ENCODE measurements around the gene MAP7.
"Not testable (repeated sequence)": the region's sequence is repeated elsewhere in the genome, so short reads cannot be mapped to it uniquely, and the experiment has no call there.

Gene MAP7

DNA sequence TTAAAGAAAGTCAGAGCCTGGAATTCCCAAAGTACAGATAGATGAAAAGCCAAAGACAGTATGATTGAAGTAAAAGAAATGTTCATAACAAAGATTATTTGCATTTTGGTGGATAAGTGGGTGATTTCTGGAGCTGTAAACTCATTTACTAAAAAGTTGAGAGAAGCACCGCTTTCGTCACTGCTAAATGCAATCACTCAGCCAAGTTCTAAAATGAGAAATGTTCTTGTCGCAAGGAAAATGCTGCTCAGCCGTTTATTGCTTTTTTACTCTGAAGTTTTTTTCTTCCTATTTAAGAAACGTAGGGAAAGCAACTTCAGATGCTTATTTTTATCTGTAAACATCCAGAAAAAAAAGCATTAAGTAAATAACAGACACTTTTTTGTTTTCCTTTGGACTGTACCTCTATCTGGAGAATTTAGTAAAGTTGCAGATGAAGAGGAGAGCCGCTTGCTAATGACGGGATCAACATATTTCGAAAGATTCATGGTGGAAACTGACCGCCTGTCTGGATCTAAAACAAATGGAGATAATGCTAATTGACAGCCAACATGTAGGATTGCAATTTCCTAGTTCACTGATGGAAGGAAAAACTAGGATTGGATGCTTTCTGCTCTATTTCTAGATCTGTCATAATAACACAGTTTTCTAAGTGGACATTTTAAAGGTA is 166.8 kb downstream of the MAP7 start:
- no peak for DNase-seq (ENCODE audit: low read depth)

DNA sequence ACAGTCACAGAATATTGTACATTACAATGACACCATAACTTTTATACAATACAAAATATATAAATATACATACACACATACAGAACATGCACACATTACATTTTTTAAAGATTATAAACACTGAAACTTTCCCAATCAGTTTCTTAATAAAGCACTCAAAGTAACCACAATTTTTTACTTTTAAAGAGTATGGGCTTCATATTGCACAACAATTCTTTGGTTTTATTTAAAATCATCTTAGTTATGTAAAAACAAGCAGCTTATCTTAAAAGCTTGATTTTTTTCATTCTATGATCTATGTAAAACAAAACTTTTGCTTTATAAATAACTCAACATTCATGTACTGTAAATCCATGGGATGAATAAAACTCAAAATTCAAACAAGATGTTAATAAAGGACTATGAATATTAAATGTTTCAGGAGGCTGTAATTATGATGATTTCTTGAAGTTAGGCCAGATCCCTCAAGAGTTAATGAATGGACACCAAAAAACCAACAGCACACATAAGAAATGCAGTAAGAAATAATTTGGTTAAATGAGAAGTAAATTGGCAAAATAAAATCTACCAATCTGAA is 167.5 kb downstream of the MAP7 start:
- DNase-seq (ENCODE audit: low read depth), result no peak

GRCh38 chr6:136378888-136379287 is 171.3 kb downstream of the MAP7 start:
- DNase-seq (ENCODE audit: low read depth), result no peak

- DNase-seq (ENCODE audit: low read depth), result not testable (repeated sequence)
Observed at GRCh38 chr6:136375836-136376235, 174.4 kb downstream of the MAP7 start.

DNA sequence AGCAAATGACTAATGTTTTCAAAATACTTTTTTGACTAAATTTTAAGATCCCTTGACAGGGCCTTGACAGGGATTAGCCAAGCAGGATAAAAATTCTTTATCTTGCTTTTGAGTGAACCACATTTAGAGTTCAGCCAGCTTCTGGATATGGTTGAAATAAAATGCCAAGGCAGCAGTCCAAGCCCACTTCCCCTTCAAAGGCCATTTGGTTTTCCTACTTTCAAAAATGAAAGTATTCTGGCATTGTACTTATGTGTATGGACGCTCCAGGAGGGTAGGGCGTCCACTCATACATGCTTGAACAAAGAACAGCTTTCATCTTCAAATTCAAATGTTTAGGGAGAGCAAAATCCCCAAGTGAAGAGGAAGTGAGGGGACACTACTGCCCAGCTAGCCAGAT is 178.3 kb downstream of the MAP7 start:
- DNase-seq (ENCODE audit: low read depth), result no peak

GRCh38 chr6:136370988-136371728 is 179.1 kb downstream of the MAP7 start:
- DNase-seq (ENCODE audit: low read depth), result no peak

GRCh38 chr6:136365776-136366354 is 184.4 kb downstream of the MAP7 start:
- DNase-seq (ENCODE audit: low read depth), result no peak

- DNase-seq (ENCODE audit: low read depth), result no peak
Observed at GRCh38 chr6:136362421-136363356, 187.5 kb downstream of the MAP7 start.

DNA sequence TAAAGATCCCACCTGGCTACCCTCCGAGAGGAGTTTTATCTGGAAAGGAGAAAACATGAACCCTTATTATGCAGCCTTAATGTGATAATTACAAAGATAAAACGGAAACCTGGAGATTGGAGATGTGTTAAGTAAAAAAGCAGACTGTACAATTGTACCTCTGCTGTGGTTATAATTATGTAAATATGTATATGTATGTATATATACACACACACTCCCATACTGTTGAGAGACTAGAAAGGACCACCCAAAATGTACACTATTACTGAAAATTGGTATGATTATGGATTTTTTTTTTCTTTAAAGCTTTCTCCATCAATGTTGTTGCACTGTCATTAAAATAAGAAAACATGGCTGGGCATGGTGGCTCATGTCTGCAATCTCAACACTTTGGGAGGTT is 188.4 kb downstream of the MAP7 start:
- DNase-seq (ENCODE audit: low read depth), result no peak

- DNase-seq (ENCODE audit: low read depth), result no peak
Observed at GRCh38 chr6:136360783-136361182, 189.4 kb downstream of the MAP7 start.

- DNase-seq (ENCODE audit: low read depth), result no peak
Observed at GRCh38 chr6:136359851-136360250, 190.4 kb downstream of the MAP7 start.

GRCh38 chr6:136351518-136352110 is 198.6 kb downstream of the MAP7 start:
- DNase-seq (ENCODE audit: low read depth), result no peak

GRCh38 chr6:136350914-136351313 is 199.3 kb downstream of the MAP7 start:
- no peak for DNase-seq (ENCODE audit: low read depth)

DNA sequence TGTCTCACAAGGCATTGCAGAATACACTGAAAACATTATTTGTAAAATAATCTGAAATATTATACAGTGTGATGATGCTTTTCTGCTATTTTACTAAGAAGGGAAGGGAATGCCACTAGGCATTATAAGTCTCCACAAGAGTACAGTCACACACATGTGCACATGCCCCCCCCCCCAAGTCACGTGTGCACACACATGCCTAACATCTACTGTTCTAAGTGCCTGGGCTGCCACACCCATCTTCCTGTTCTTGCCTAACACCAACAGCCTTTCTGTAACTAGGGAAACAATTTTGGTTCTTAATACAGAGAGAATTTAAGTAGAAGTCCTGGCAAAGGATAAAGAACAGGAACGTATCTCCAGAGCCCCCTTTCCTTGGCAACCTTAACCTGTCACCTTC is 202.4 kb downstream of the MAP7 start:
- no peak for DNase-seq (ENCODE audit: low read depth)

- DNase-seq (ENCODE audit: low read depth), result no peak
Observed at GRCh38 chr6:136345145-136345544, 205.1 kb downstream of the MAP7 start.

DNA sequence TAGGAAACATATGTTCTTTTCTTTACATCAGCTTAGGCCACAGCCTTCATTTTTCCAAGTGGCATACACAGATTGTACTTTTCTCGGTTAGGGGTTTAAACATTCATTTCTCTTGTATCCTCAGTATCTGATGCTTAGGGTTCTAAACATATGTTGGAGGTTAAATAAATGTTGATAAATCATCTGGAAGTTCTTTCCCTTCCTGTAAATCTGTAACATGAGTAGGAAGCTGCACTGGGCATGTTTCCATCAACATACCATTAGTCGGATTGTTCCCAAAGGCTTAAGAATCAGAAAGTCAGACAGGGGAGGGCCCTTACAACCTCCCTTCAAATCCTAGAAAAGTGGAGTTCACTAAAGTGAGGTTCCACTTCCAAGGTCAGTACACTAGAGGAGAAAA is 205.8 kb downstream of the MAP7 start:
- no peak for DNase-seq (ENCODE audit: low read depth)

GRCh38 chr6:136343700-136344099 is 206.5 kb downstream of the MAP7 start:
- DNase-seq (ENCODE audit: low read depth), result no peak

GRCh38 chr6:136343275-136343674 is 206.9 kb downstream of the MAP7 start:
- no peak for DNase-seq (ENCODE audit: low read depth)

DNA sequence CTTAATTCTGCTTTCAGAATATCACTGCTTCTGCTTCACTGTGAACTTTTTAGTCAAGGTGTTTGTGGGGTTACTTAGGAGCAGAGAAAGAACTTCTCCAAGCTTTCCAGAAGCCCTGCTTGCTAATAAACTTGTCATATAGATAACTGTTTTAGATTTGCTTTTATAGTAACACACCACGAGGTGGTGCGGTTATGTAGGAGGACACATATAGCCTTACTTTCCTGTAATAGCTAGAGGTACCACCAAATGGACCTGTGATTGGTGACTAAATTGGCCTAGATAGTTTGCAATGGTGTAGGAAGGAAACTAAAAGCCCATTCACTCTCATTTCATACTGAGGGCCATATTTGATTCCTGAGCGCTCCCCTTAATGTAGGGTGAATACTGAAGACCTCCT is 208.3 kb downstream of the MAP7 start:
- no peak for DNase-seq (ENCODE audit: low read depth)

GRCh38 chr6:136341367-136341766 is 208.9 kb downstream of the MAP7 start:
- no peak for DNase-seq (ENCODE audit: low read depth)

DNA sequence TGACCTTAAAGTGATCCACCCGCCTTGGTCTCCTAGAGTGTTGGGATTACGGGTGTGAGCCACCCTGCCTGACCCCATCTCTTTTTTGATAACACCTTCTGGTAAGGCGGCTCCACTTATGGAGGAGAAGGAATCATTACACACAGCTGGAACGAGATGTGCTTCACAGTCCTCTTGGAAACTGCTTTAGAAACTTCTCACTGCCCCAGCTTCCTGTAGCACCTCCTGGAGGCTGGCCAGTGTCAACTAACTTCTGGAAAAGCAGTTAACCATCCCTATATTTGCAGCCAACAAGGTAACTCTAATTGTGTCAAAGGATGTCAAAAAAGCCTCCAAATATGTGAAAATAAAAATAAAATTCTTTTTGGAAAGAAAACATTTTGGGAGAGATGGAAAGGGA is 211.7 kb downstream of the MAP7 start:
- DNase-seq (ENCODE audit: low read depth), result no peak

- no peak for DNase-seq (ENCODE audit: low read depth)
Observed at GRCh38 chr6:136337606-136338005, 212.6 kb downstream of the MAP7 start.

Measured in stimulated activated CD4-positive, alpha-beta T cell treated with anti-CD3 and anti-CD28 coated beads, Interleukin-2, amount 100 ng/mL, for 4 hours (primary cell).